PFSK-1 (cell line): ENCODE data around the gene CLTRN.

Experiments
- POLR2AphosphoS5 ChIP-seq: IDR thresholded peaks from 2 replicates; pipeline ENCODE4 v1.6.1; 2012; ENCODE audit warnings: low read depth, mild to moderate bottlenecking, control low read depth, low read length, moderate library complexity
- REST ChIP-seq, 2 experiments: IDR thresholded peaks; 2 replicates each; pipeline versions ENCODE4 v1.6.1 to v1.8.0; 2011 to 2012; ENCODE audit warnings: low read depth in 2 of 2, low read length in 2 of 2, control low read depth in 1 of 2, inconsistent platforms in 1 of 2, mild to moderate bottlenecking in 1 of 2, moderate library complexity in 1 of 2; ENCODE audit not compliant: insufficient read depth in 1 of 2

- TF ChIP-seq REST (IDR thresholded peaks at IDR 0.05; ENCODE audit: insufficient read depth in 1 of 2, low read depth in 2 of 2, low read length in 2 of 2) (no peak), POLR2AphosphoS5 (no peak)
These were observed 57.5 kb downstream of the CLTRN start for GRCh38 chrX:15607067-15607466.
